HepG2 (cell line): ENCODE data around the gene TP73. TPM values are rescaled to one million over a fixed set of nuclear protein-coding genes. Genes with fewer than 3 reads are reported as not detected.

Source experiments
- ATAC-seq: fragments of 200-7000 bp; cut with Tn5 transposase; 3 replicates; pipeline ENCODE4 v1.9.1; 2020; ENCODE audit warnings: mild to moderate bottlenecking, moderate library complexity
- BruUV-seq: library from RNA; stranded (reverse); fragments of 400-500 nt; replicated peaks from 2 replicates; lab custom pipeline; 2021; lab: Mats Ljungman, UMichigan
- CTCF ChIA-PET: fragments of 300-600 bp; formaldehyde crosslinking; extraction: SDS; loops from one replicate; lab custom pipeline; 2021; ENCODE audit warnings: low total read pairs, inconsistent platforms, low intra/inter-chr PET ratio; lab: Yijun Ruan, JAX
- POLR2A ChIA-PET: fragments of 350-600 bp; sonication (Branson Sonifier 250); formaldehyde crosslinking; loops from one replicate; lab custom pipeline; 2020; ENCODE audit warnings: antibody characterized with exemption, inconsistent platforms; lab: Yijun Ruan, JAX
- DNase-seq: peaks from one replicate; pipeline ENCODE4 v3.0.0-alpha.2; 2015; ENCODE audit warnings: low spot score
- FAIRE-seq: peaks from 3 replicates; lab custom pipeline; 2011; peaks lifted over from hg19 to GRCh38; lab: Jason Lieb, UNC
- H2AFZ ChIP-seq: one replicate; pipeline ENCODE4 v1.6.1; 2011; ENCODE audit warnings: low read length, inconsistent platforms
- H3K27ac ChIP-seq: fragments of 300-600 bp; 3 replicates; pipeline ENCODE4 v1.8.0; 2011; ENCODE audit warnings: mixed run types, mild to moderate bottlenecking, mixed read lengths, low read length, inconsistent platforms; ENCODE audit not compliant: insufficient read depth; ENCODE audit errors: extremely low read length
- H3K27me3 ChIP-seq, 2 experiments: fragments of 200-600 bp in 1 of 2; 2 replicates in 1 of 2; 3 replicates in 1 of 2; pipeline versions ENCODE4 v1.6.0 to v1.8.0; 2011; ENCODE audit warnings: low read length in 2 of 2, mild to moderate bottlenecking in 2 of 2, moderate library complexity in 2 of 2, inconsistent platforms in 1 of 2; ENCODE audit not compliant: insufficient read depth in 2 of 2, control insufficient read depth in 1 of 2
- H3K36me3 ChIP-seq, 2 experiments: fragments of 200-600 bp in 1 of 2; replicated peaks in 1 of 2; 2 replicates in 1 of 2; 3 replicates in 1 of 2; pipeline versions ENCODE4 v1.5.1 to v1.8.0; 2011; ENCODE audit warnings: low read length in 2 of 2, inconsistent platforms in 1 of 2; ENCODE audit not compliant: insufficient read depth in 2 of 2, control insufficient read depth in 1 of 2
- H3K4me1 ChIP-seq: 2 replicates; pipeline ENCODE4 v1.5.1; 2012; ENCODE audit warnings: low read length, inconsistent platforms; ENCODE audit not compliant: insufficient read depth
- H3K4me2 ChIP-seq: 2 replicates; pipeline ENCODE4 v1.6.0; 2011; ENCODE audit warnings: low read depth, low read length, inconsistent platforms
- H3K4me3 ChIP-seq, 3 experiments: fragments of 200-600 bp in 1 of 3; sonication (generic), shearing (Covaris generic) in 1 of 3; replicated peaks in 1 of 3; 2 replicates each; pipeline ENCODE4 v1.5.1; 2011 to 2016; ENCODE audit warnings: low read length in 3 of 3, inconsistent platforms in 2 of 3, low read depth in 2 of 3, mild to moderate bottlenecking in 2 of 3, control low read depth in 1 of 3, mixed read lengths in 1 of 3; ENCODE audit not compliant: insufficient read depth in 1 of 3
- H3K79me2 ChIP-seq: one replicate; pipeline ENCODE4 v1.6.1; 2011; ENCODE audit warnings: low read length, inconsistent platforms; ENCODE audit not compliant: insufficient read depth
- H3K9ac ChIP-seq: 2 replicates; pipeline ENCODE4 v1.6.0; 2011; ENCODE audit warnings: mild to moderate bottlenecking, low read depth, low read length, inconsistent platforms; ENCODE audit not compliant: insufficient read depth
- H3K9me3 ChIP-seq: 2 replicates; pipeline ENCODE4 v1.5.1; 2012; ENCODE audit warnings: mild to moderate bottlenecking, low read length
- H4K20me1 ChIP-seq: 2 replicates; pipeline ENCODE4 v1.6.0; 2011; ENCODE audit warnings: inconsistent platforms, mild to moderate bottlenecking, low read length, moderate library complexity; ENCODE audit not compliant: insufficient read depth
- BRF2 ChIP-seq: sonication (generic); formaldehyde crosslinking; IDR thresholded peaks from 2 replicates; pipeline ENCODE4 v1.8.1; 2022; ENCODE audit warnings: mild to moderate bottlenecking, missing genetic modification reagents
- EZH2 ChIP-seq: conservative IDR thresholded peaks from 2 replicates; pipeline ENCODE4 v1.6.1; 2012; ENCODE audit warnings: mild to moderate bottlenecking, low read depth, low read length, moderate library complexity
- FOSL1 ChIP-seq: sonication (generic); formaldehyde crosslinking; IDR thresholded peaks from 2 replicates; pipeline ENCODE4 v1.9.0; 2021; ENCODE audit warnings: missing genetic modification reagents, borderline replicate concordance
- GMEB2 ChIP-seq: IDR thresholded peaks from 2 replicates; pipeline ENCODE4 v1.6.1; 2016; ENCODE audit warnings: missing biosample characterization, missing genetic modification reagents, low read depth
- HNRNPLL ChIP-seq: fragments of 200-400 bp; formaldehyde crosslinking; IDR thresholded peaks from 2 replicates; pipeline ENCODE4 v1.6.1; 2017; ENCODE audit warnings: mild to moderate bottlenecking, low read depth, low read length; ENCODE audit not compliant: poor library complexity, severe bottlenecking
- HOXA3 ChIP-seq: sonication (generic); formaldehyde crosslinking; IDR thresholded peaks from 2 replicates; pipeline ENCODE4 v1.5.0; 2020; ENCODE audit warnings: missing genetic modification reagents
- MTERF4 ChIP-seq: sonication (generic); formaldehyde crosslinking; IDR thresholded peaks from 2 replicates; pipeline ENCODE4 v1.8.0; 2023; ENCODE audit warnings: mild to moderate bottlenecking, missing genetic modification reagents
- NAIF1 ChIP-seq: sonication (generic); formaldehyde crosslinking; IDR thresholded peaks from 2 replicates; pipeline ENCODE4 v1.5.0; 2020; ENCODE audit warnings: mild to moderate bottlenecking, missing genetic modification reagents, borderline replicate concordance
- PCBP1 ChIP-seq: fragments of 200-400 bp; formaldehyde crosslinking; IDR thresholded peaks from 2 replicates; pipeline ENCODE4 v1.6.1; 2017; ENCODE audit warnings: mild to moderate bottlenecking, low read depth, low read length, borderline replicate concordance
- TERF1 ChIP-seq: sonication (generic); formaldehyde crosslinking; IDR thresholded peaks from 2 replicates; pipeline ENCODE4 v1.8.0; 2022; ENCODE audit warnings: mild to moderate bottlenecking, missing genetic modification reagents, moderate library complexity
- ZBTB7B ChIP-seq: sonication (generic); formaldehyde crosslinking; IDR thresholded peaks from 2 replicates; pipeline ENCODE4 v1.4.0; 2020; ENCODE audit warnings: missing genetic modification reagents
- ZFP91 ChIP-seq: sonication (generic); formaldehyde crosslinking; IDR thresholded peaks from 2 replicates; pipeline ENCODE4 v1.9.0; 2022; ENCODE audit warnings: missing genetic modification reagents, mild to moderate bottlenecking, borderline replicate concordance
- ZFY ChIP-seq: sonication (generic); formaldehyde crosslinking; IDR thresholded peaks from 2 replicates; pipeline ENCODE4 v1.4.0; 2020; ENCODE audit warnings: missing genetic modification reagents
- ZNF260 ChIP-seq: sonication (generic); formaldehyde crosslinking; IDR thresholded peaks from 2 replicates; pipeline ENCODE4 v1.4.0; 2020; ENCODE audit warnings: missing genetic modification reagents, low read depth, mild to moderate bottlenecking, borderline replicate concordance
- ZNF564 ChIP-seq: sonication (generic); formaldehyde crosslinking; IDR thresholded peaks from 2 replicates; pipeline ENCODE4 v1.8.1; 2023; ENCODE audit warnings: mild to moderate bottlenecking, missing genetic modification reagents
- WGBS: methylation state at CpG from one replicate; pipeline ENCODE4 v1.1.6; 2017; ENCODE audit warnings: low lambda C conversion rate; 5-methylcytosine and 5-hydroxymethylcytosine counted together
- in situ Hi-C: cut with HindIII; loops from 2 replicates; pipeline ENCODE4 v1.10.0; 2017; ENCODE audit warnings: low pct_unique_long_range_greater_than_20kb; ENCODE audit not compliant: extremely low pct_ligation_motif_present
- intact Hi-C: fragments of 100-400 bp; cut with micrococcal nuclease; formaldehyde crosslinking; loops from one replicate; pipeline ENCODE4 v1.10.0; 2022; ENCODE audit not compliant: unreplicated experiment
- polyA plus RNA-seq, 8 experiments: library from polyadenylated mRNA; depleted of rRNA in 3 of 8; stranded (reverse) in 7 of 8; unstranded in 1 of 8; fragments of >200 nt; fragmentation: Illumina TruSeq in 4 of 8; extraction: Trizol in 4 of 8; gene quantifications; 2 replicates each; pipeline versions ENCODE4 v1.2.1 to v1.2.3, GENCODE V29; 2011 to 2016; ENCODE audit warnings: low read depth in 4 of 8, missing spikeins in 1 of 8, mixed read lengths in 1 of 8; ENCODE audit not compliant: insufficient read depth in 1 of 8
- total RNA-seq, 5 experiments: library from RNA; depleted of rRNA; stranded (reverse); fragments of >200 nt; fragmentation: Illumina TruSeq; extraction: Trizol; gene quantifications; 2 replicates each; pipeline ENCODE4 v1.2.3, GENCODE V29; 2016; ENCODE audit warnings: low read depth in 1 of 5

Gene TP73
- total and polyA plus RNA-seq, 2 of the 13 experiments (the other 11 are each of a cell fraction or from before 2014, with no cell fraction given), result 0.49 to 1.1 TPM

GRCh38 chr1:3651026-3651929, 1.0 kb upstream of the TP73 start:
- Histone ChIP-seq H3K4me1 (peaks cover 25% of the 10 kb centered on the region), H3K9me3 (no peaks in the 10 kb centered on the region), H4K20me1 (no peaks in the 10 kb centered on the region), H3K4me2 (peak overlapping the region; percentile 86), H3K79me2 (peaks cover 7% of the 10 kb centered on the region), H3K27me3 (peaks cover 2 to 11% of the 10 kb centered on the region in 2 experiments; a peak in 3 of 5 replicates), H3K27ac (no peak overlapping the region), H2AFZ (no peak overlapping the region), H3K9ac (0 out of 2 replicates have a peak overlapping the region, but pooled peaks have one; percentile 22), H3K36me3 (peaks cover 5 to 6% of the 10 kb centered on the region in 2 experiments; a peak in 3 of 5 replicates), H3K4me3 (peak overlapping the region; percentile 58 to 73 (median 66); a peak in 5 of 6 replicates)
- no peak for FAIRE-seq
- peak; percentile 26 for ATAC-seq
- no TSS peak for BruUV-seq
- DNase-seq, result no peak
- POLR2A ChIA-PET, result interaction anchor here (0.6 to 2.6 kb wide), 3 partner anchors 15 to 124 kb away, joined by 3 to 6 read pairs (median 3); no protein-coding TSS in a partner anchor
- intact Hi-C loops, result loop anchor here (2.0 kb wide), 1 partner anchor 26 kb away; the partner anchor contains the start of gene TPRG1L
- 50% methylated on average over 35 of the region's 83 CpGs for WGBS
- CTCF ChIA-PET, result no interaction called here
- in situ Hi-C loops, result no loop called here
- TF ChIP-seq ZBTB7B (CRISPR knock-in tag) (0 out of 2 replicates have a peak, but pooled peaks have one; percentile 39), GMEB2 (no peak), PCBP1 (peak; percentile 52; the same call in 1 of the 2 replicates), ZNF564 (CRISPR knock-in tag) (peak; percentile 38; the same call in 1 of the 2 replicates), ZFP91 (peak; percentile 52; the same call in 1 of the 2 replicates), HOXA3 (CRISPR knock-in tag) (peak; percentile 17; the same call in 1 of the 2 replicates), BRF2 (CRISPR knock-in tag) (no peak), ZNF260 (CRISPR knock-in tag) (no peak), EZH2 (no peak), ZFY (CRISPR knock-in tag) (peak; percentile 36; the same call in 1 of the 2 replicates), HNRNPLL (peak; percentile 72), NAIF1 (CRISPR knock-in tag) (no peak), FOSL1 (no peak), MTERF4 (no peak), TERF1 (CRISPR knock-in tag) (no peak)
